Tibial nerve (tissue), 4 donors: Measurements from ENCODE around the gene FHL1.

ENCODE experiments used
- EP300 ChIP-seq, 2 donors: sonication (generic); formaldehyde crosslinking; IDR thresholded peaks; one replicate each; pipeline ENCODE4 v1.6.1; 2017; ENCODE audit warnings: antibody characterized with exemption in 2 of 2, mild to moderate bottlenecking in 1 of 2
- POLR2A ChIP-seq, 2 donors: fragments of 450-650 bp; IDR thresholded peaks; one replicate each; pipeline ENCODE4 v1.6.1; 2017; ENCODE audit warnings: antibody characterized with exemption in 2 of 2, mild to moderate bottlenecking in 2 of 2, moderate library complexity in 2 of 2
- TF ChIP-seq, protein P1 (sequence below), 5 experiments: fragments of 200-600 bp in 3 of 5; fragments of 450-650 bp in 2 of 5; sonication (generic) in 3 of 5; IDR thresholded peaks; one replicate each; pipeline ENCODE4 v1.5.1; 2016 to 2019; ENCODE audit warnings: antibody characterized with exemption in 5 of 5, mild to moderate bottlenecking in 3 of 5, moderate library complexity in 2 of 5

DNA sequence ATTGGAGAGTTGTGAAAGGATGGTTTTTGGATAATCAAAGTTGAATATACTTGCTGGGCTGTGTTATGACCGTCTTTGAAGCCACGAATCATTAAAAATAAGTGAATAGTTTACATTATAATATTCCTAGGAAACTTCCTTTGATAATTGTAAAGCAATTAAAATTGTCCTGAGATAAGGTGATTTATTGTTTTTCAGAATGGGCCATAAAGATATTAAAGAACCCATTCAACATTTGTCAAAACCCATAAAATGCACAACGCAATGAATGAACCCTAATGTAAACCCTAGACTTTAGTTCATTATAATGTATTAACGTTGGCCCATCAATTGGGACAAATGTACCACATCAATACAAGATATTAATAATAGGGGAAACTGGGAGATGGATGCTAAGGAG lies 11.4 kb downstream of the FHL1 start:
- TF ChIP-seq, protein P1, sequence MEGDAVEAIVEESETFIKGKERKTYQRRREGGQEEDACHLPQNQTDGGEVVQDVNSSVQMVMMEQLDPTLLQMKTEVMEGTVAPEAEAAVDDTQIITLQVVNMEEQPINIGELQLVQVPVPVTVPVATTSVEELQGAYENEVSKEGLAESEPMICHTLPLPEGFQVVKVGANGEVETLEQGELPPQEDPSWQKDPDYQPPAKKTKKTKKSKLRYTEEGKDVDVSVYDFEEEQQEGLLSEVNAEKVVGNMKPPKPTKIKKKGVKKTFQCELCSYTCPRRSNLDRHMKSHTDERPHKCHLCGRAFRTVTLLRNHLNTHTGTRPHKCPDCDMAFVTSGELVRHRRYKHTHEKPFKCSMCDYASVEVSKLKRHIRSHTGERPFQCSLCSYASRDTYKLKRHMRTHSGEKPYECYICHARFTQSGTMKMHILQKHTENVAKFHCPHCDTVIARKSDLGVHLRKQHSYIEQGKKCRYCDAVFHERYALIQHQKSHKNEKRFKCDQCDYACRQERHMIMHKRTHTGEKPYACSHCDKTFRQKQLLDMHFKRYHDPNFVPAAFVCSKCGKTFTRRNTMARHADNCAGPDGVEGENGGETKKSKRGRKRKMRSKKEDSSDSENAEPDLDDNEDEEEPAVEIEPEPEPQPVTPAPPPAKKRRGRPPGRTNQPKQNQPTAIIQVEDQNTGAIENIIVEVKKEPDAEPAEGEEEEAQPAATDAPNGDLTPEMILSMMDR (IDR thresholded peaks at IDR 0.05): no peak
- TF ChIP-seq POLR2A (IDR thresholded peaks at IDR 0.05) (no peak), EP300 (IDR thresholded peaks at IDR 0.05) (no peak)
